Activated CD8-positive, alpha-beta memory T cell treated with anti-CD3 and anti-CD28 coated beads for 48 hours (primary cell): ENCODE measurements around the gene SLC27A2.

ENCODE experiments used
- DNase-seq, 3 experiments: peaks; one replicate each; pipeline ENCODE4 v3.0.0-alpha.2; 2020; ENCODE audit warnings: low read depth in 2 of 3, low spot score in 2 of 3

SLC27A2 gene

GRCh38 chr15:50189633-50190032 lies 7.6 kb downstream of the SLC27A2 start:
- DNase-seq: no peak

GRCh38 chr15:50190166-50190570 lies 8.2 kb downstream of the SLC27A2 start:
- no peak for DNase-seq

GRCh38 chr15:50190723-50191122 lies 8.7 kb downstream of the SLC27A2 start:
- no peak for DNase-seq

GRCh38 chr15:50192164-50192563 lies 10.2 kb downstream of the SLC27A2 start:
- DNase-seq: no peak

GRCh38 chr15:50192926-50193620 lies 11.1 kb downstream of the SLC27A2 start:
- no peak for DNase-seq

GRCh38 chr15:50202003-50202402 lies 20.0 kb downstream of the SLC27A2 start:
- no peak for DNase-seq

GRCh38 chr15:50206020-50206419 lies 24.0 kb downstream of the SLC27A2 start:
- no peak for DNase-seq

- no peak for DNase-seq
These were observed 27.8 kb downstream of the SLC27A2 start for GRCh38 chr15:50209809-50210208.

GRCh38 chr15:50210462-50211157 lies 28.6 kb downstream of the SLC27A2 start:
- no peak for DNase-seq

- no peak for DNase-seq
These were observed 36.3 kb downstream of the SLC27A2 start for GRCh38 chr15:50218291-50218690.

GRCh38 chr15:50218691-50219090 lies 36.7 kb downstream of the SLC27A2 start:
- no peak for DNase-seq

- no peak for DNase-seq
These were observed 37.8 kb downstream of the SLC27A2 start for GRCh38 chr15:50219820-50220219.

GRCh38 chr15:50222181-50222580 lies 40.2 kb downstream of the SLC27A2 start:
- no peak for DNase-seq

- no peak for DNase-seq
These were observed 42.6 kb downstream of the SLC27A2 start for GRCh38 chr15:50224606-50225005.

GRCh38 chr15:50225057-50225456 lies 43.1 kb downstream of the SLC27A2 start:
- no peak for DNase-seq

GRCh38 chr15:50225938-50226337 lies 43.9 kb downstream of the SLC27A2 start:
- DNase-seq: no peak

- no peak for DNase-seq
These were observed 45.1 kb downstream of the SLC27A2 start for GRCh38 chr15:50227076-50227475.

- no peak for DNase-seq
These were observed 46.9 kb downstream of the SLC27A2 start for GRCh38 chr15:50228866-50229265.

GRCh38 chr15:50229336-50229735 lies 47.3 kb downstream of the SLC27A2 start:
- no peak for DNase-seq

GRCh38 chr15:50231761-50232160 lies 49.8 kb downstream of the SLC27A2 start:
- no peak for DNase-seq

GRCh38 chr15:50232791-50233190 lies 50.8 kb downstream of the SLC27A2 start:
- no peak for DNase-seq

GRCh38 chr15:50233192-50233736 lies 51.3 kb downstream of the SLC27A2 start:
- no peak for DNase-seq

- no peak for DNase-seq
These were observed 52.8 kb downstream of the SLC27A2 start for GRCh38 chr15:50234764-50235163.
